Neural cell (in vitro differentiated cells): ENCODE data around the gene C17orf58. TPM values are rescaled to one million over a fixed set of nuclear protein-coding genes. Genes with fewer than 3 reads are reported as not detected.

ENCODE experiments used
- H2AFZ ChIP-seq: fragments of 200-600, 300-800 bp; sonication (generic), shearing (Covaris generic); 2 replicates; pipeline ENCODE4 v1.6.0; 2014; ENCODE audit warnings: low read depth, mild to moderate bottlenecking, antibody characterized with exemption, low read length, moderate library complexity
- H3F3A ChIP-seq: fragments of 200-600 bp; shearing (Covaris generic); 2 replicates; pipeline ENCODE4 v1.6.1; 2016; ENCODE audit warnings: mild to moderate bottlenecking, moderate library complexity, mixed read lengths, antibody characterized with exemption, low read length; ENCODE audit not compliant: insufficient read depth, poor library complexity, severe bottlenecking
- H3K27ac ChIP-seq: fragments of 200-600, 300-800 bp; sonication (generic), shearing (Covaris generic); 2 replicates; pipeline ENCODE4 v1.5.1; 2014; ENCODE audit warnings: mild to moderate bottlenecking, low read length, moderate library complexity
- H3K27me3 ChIP-seq: fragments of 300-800, 200-600 bp; sonication (generic), shearing (Covaris generic); 2 replicates; pipeline ENCODE4 v1.6.0; 2014; ENCODE audit warnings: mild to moderate bottlenecking, low read depth, low read length, moderate library complexity; ENCODE audit not compliant: insufficient read depth
- H3K36me3 ChIP-seq: fragments of 300-800, 200-600 bp; sonication (generic), shearing (Covaris generic); 2 replicates; pipeline ENCODE4 v1.5.1; 2014; ENCODE audit warnings: mild to moderate bottlenecking, antibody characterized with exemption, low read length, moderate library complexity; ENCODE audit not compliant: insufficient read depth
- H3K4me2 ChIP-seq: fragments of 300-800, 200-600 bp; sonication (generic), shearing (Covaris generic); 2 replicates; pipeline ENCODE4 v1.6.0; 2014; ENCODE audit warnings: mild to moderate bottlenecking, low read length
- H3K4me3 ChIP-seq: fragments of 300-800, 200-600 bp; sonication (generic), shearing (Covaris generic); 2 replicates; pipeline ENCODE4 v1.5.1; 2014; ENCODE audit warnings: mild to moderate bottlenecking, low read length, moderate library complexity
- H3K79me2 ChIP-seq: fragments of 200-600 bp; shearing (Covaris generic); replicated peaks from 2 replicates; pipeline ENCODE4 v1.6.0; 2014; ENCODE audit warnings: mild to moderate bottlenecking, low read length, moderate library complexity; ENCODE audit not compliant: insufficient read depth
- H3K9ac ChIP-seq: fragments of 300-800, 200-600 bp; sonication (generic), shearing (Covaris generic); 2 replicates; pipeline ENCODE4 v1.6.1; 2016; ENCODE audit warnings: mild to moderate bottlenecking, low read length, mixed read lengths
- H3K9me2 ChIP-seq: fragments of 200-600 bp; shearing (Covaris generic); 2 replicates; pipeline ENCODE4 v1.6.1; 2016; ENCODE audit warnings: mild to moderate bottlenecking, low read length, mixed read lengths; ENCODE audit not compliant: insufficient read depth
- H3K9me3 ChIP-seq: fragments of 200-600, 300-800 bp; sonication (generic), shearing (Covaris generic); 2 replicates; pipeline ENCODE4 v1.6.1; 2016; ENCODE audit warnings: mild to moderate bottlenecking, mixed run types, low read length, moderate library complexity, mixed read lengths
- H4K20me1 ChIP-seq: fragments of 200-600 bp; shearing (Covaris generic); 2 replicates; pipeline ENCODE4 v1.6.1; 2016; ENCODE audit warnings: mild to moderate bottlenecking, mixed run types; ENCODE audit not compliant: insufficient read depth
- CTCF ChIP-seq: fragments of 450-650 bp; IDR thresholded peaks from 2 replicates; pipeline ENCODE4 v1.5.1; 2014; ENCODE audit warnings: antibody characterized with exemption, mild to moderate bottlenecking, moderate library complexity; ENCODE audit not compliant: poor library complexity, severe bottlenecking
- EP300 ChIP-seq: fragments of 450-650 bp; conservative IDR thresholded peaks from 2 replicates; pipeline ENCODE4 v1.6.1; 2014; ENCODE audit warnings: antibody characterized with exemption, mild to moderate bottlenecking, moderate library complexity; ENCODE audit not compliant: poor library complexity, severe bottlenecking
- EZH2 ChIP-seq: fragments of 200-600, 300-800 bp; shearing (Covaris generic), sonication (generic); IDR thresholded peaks from 2 replicates; pipeline ENCODE4 v1.6.1; 2014; ENCODE audit warnings: antibody characterized with exemption, low read length, borderline replicate concordance, mild to moderate bottlenecking; ENCODE audit not compliant: insufficient read depth, poor library complexity, severe bottlenecking
- MXI1 ChIP-seq: fragments of 450-650 bp; conservative IDR thresholded peaks from 2 replicates; pipeline ENCODE4 v1.6.1; 2014; ENCODE audit warnings: antibody characterized with exemption, mild to moderate bottlenecking; ENCODE audit not compliant: poor library complexity, severe bottlenecking
- POLR2AphosphoS5 ChIP-seq: IDR thresholded peaks from 2 replicates; pipeline ENCODE4 v1.6.1; 2012
- RAD21 ChIP-seq: fragments of 450-650 bp; conservative IDR thresholded peaks from 2 replicates; pipeline ENCODE4 v1.6.1; 2014; ENCODE audit warnings: antibody characterized with exemption, mild to moderate bottlenecking, moderate library complexity
- SMC3 ChIP-seq: fragments of 450-650 bp; conservative IDR thresholded peaks from 2 replicates; pipeline ENCODE4 v1.6.1; 2014; ENCODE audit warnings: antibody characterized with exemption, mild to moderate bottlenecking, moderate library complexity; ENCODE audit not compliant: poor library complexity
- TAF1 ChIP-seq: IDR thresholded peaks from 2 replicates; pipeline ENCODE4 v1.6.1; 2012; ENCODE audit warnings: low read depth
- polyA plus RNA-seq: library from polyadenylated mRNA; depleted of rRNA; stranded (reverse); fragments of >200 nt; gene quantifications from 2 replicates; pipeline ENCODE4 v1.2.3, GENCODE V29; 2014
- TF ChIP-seq, protein P1 (sequence below): IDR thresholded peaks from 2 replicates; pipeline ENCODE4 v1.6.1; 2012; ENCODE audit warnings: borderline replicate concordance

Gene C17orf58
- polyA plus RNA-seq, 1 donor from 2014 or later = 54.5 TPM

DNA sequence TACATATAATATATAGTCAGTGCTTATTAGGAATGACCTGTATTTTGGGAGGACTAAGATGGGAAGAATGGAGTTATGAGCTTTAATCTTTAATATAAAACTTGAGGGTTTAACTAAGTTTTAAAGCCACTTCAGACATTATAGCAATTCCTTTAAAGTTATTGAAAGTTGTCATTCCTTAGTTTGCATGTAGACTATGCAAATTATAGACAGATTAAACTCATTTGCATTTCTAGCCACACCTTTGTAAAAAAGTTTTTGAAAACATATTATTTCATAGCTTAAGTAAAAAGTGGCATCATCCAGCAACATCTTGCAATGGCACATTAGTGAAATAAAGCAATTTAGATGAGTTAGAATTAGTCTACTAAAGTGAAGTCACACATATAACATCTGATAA is 49.8 kb downstream of the C17orf58 start:
- peaks cover 9% of the 10 kb centered on the region for H3K36me3 ChIP-seq
- H3K27ac ChIP-seq = no peak overlapping the region
- H3F3A ChIP-seq = no peaks in the 10 kb centered on the region
- H3K4me3 ChIP-seq = no peak overlapping the region
- no peak overlapping the region for H3K4me2 ChIP-seq
- H3K9ac ChIP-seq = no peak overlapping the region
- H3K27me3 ChIP-seq = no peaks in the 10 kb centered on the region
- no peaks in the 10 kb centered on the region for H3K9me2 ChIP-seq
- H4K20me1 ChIP-seq = no peaks in the 10 kb centered on the region
- H2AFZ ChIP-seq = no peak overlapping the region
- TF ChIP-seq RAD21 (no peak), POLR2AphosphoS5 (no peak), CTCF (no peak), TAF1 (no peak), EP300 (no peak), SMC3 (no peak), EZH2 (no peak), MXI1 (no peak)
- TF ChIP-seq, protein P1, sequence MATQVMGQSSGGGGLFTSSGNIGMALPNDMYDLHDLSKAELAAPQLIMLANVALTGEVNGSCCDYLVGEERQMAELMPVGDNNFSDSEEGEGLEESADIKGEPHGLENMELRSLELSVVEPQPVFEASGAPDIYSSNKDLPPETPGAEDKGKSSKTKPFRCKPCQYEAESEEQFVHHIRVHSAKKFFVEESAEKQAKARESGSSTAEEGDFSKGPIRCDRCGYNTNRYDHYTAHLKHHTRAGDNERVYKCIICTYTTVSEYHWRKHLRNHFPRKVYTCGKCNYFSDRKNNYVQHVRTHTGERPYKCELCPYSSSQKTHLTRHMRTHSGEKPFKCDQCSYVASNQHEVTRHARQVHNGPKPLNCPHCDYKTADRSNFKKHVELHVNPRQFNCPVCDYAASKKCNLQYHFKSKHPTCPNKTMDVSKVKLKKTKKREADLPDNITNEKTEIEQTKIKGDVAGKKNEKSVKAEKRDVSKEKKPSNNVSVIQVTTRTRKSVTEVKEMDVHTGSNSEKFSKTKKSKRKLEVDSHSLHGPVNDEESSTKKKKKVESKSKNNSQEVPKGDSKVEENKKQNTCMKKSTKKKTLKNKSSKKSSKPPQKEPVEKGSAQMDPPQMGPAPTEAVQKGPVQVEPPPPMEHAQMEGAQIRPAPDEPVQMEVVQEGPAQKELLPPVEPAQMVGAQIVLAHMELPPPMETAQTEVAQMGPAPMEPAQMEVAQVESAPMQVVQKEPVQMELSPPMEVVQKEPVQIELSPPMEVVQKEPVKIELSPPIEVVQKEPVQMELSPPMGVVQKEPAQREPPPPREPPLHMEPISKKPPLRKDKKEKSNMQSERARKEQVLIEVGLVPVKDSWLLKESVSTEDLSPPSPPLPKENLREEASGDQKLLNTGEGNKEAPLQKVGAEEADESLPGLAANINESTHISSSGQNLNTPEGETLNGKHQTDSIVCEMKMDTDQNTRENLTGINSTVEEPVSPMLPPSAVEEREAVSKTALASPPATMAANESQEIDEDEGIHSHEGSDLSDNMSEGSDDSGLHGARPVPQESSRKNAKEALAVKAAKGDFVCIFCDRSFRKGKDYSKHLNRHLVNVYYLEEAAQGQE = no peak
- H3K9me3 ChIP-seq = no peaks in the 10 kb centered on the region
- H3K79me2 ChIP-seq = no peaks in the 10 kb centered on the region

GRCh38 chr17:67944035-67944434 is 52.2 kb downstream of the C17orf58 start:
- H3K9ac ChIP-seq = no peak overlapping the region

GRCh38 chr17:67942810-67943209 is 53.5 kb downstream of the C17orf58 start:
- Histone ChIP-seq H3K36me3 (peaks cover 14% of the 10 kb centered on the region), H3F3A (no peaks in the 10 kb centered on the region), H3K9me2 (no peaks in the 10 kb centered on the region), H3K9me3 (no peaks in the 10 kb centered on the region), H3K4me3 (no peak overlapping the region), H3K4me2 (no peak overlapping the region), H3K27ac (no peak overlapping the region), H4K20me1 (no peaks in the 10 kb centered on the region), H2AFZ (no peak overlapping the region), H3K27me3 (no peaks in the 10 kb centered on the region), H3K79me2 (no peaks in the 10 kb centered on the region), H3K9ac (no peak overlapping the region)
- TF ChIP-seq EZH2 = no peak
- TF ChIP-seq TAF1 = no peak
- TF ChIP-seq, protein P1 = no peak
- TF ChIP-seq EP300 = no peak
- no peak for TF ChIP-seq MXI1
- TF ChIP-seq CTCF = no peak
- no peak for TF ChIP-seq SMC3
- no peak for TF ChIP-seq RAD21
- no peak for TF ChIP-seq POLR2AphosphoS5

More at GRCh38 chr17:67944035-67944434, 52.2 kb downstream of the C17orf58 start:
- Histone ChIP-seq H3K9me2 (no peaks in the 10 kb centered on the region), H3K27ac (no peak overlapping the region), H2AFZ (no peak overlapping the region), H3K27me3 (no peaks in the 10 kb centered on the region), H3K36me3 (peaks cover 14% of the 10 kb centered on the region), H3K79me2 (no peaks in the 10 kb centered on the region), H3K9me3 (no peaks in the 10 kb centered on the region), H3K4me2 (no peak overlapping the region), H4K20me1 (no peaks in the 10 kb centered on the region), H3F3A (no peaks in the 10 kb centered on the region), H3K4me3 (no peak overlapping the region)
- no peak for TF ChIP-seq POLR2AphosphoS5
